GM12801 (cell line): ENCODE results near the gene BEND7.

Source experiments
- CTCF ChIP-seq: IDR thresholded peaks from one replicate; pipeline ENCODE4 v1.5.1; 2011; ENCODE audit warnings: control low read depth; ENCODE audit not compliant: insufficient read length; ENCODE audit errors: extremely low read depth

The BEND7 gene

GRCh38 chr10:13528875-13529713 is at the start of gene BEND7:
Gene BEND7, minus strand, starts transcription at chr10:13529014. Its CDS starts 481 bp downstream, at chr10:13528533.
- no peak for TF ChIP-seq CTCF

GRCh38 chr10:13573960-13574359 is 45.1 kb upstream of the BEND7 start:
- no peak for TF ChIP-seq CTCF

- no peak for TF ChIP-seq CTCF
Measured at GRCh38 chr10:13571541-13571940, 42.7 kb upstream of the BEND7 start.

GRCh38 chr10:13567030-13567429 is 38.2 kb upstream of the BEND7 start:
- no peak for TF ChIP-seq CTCF

GRCh38 chr10:13564576-13564975 is 35.8 kb upstream of the BEND7 start:
- TF ChIP-seq CTCF: no peak

- TF ChIP-seq CTCF: no peak
Measured at GRCh38 chr10:13563481-13564445, 34.9 kb upstream of the BEND7 start.

GRCh38 chr10:13560597-13560996 is 31.8 kb upstream of the BEND7 start:
- no peak for TF ChIP-seq CTCF
